Heart right ventricle (tissue), 16 donors: ENCODE measurements around the gene DDA1. TPM values are rescaled to one million over a fixed set of nuclear protein-coding genes. Genes with fewer than 3 reads are reported as not detected.

Experiments used
- ATAC-seq, 8 donors: fragments of 200-7000 bp; cut with Tn5 transposase; one replicate each; pipeline ENCODE4 v1.9.1; 2020; ENCODE audit warnings: mild to moderate bottlenecking in 8 of 8, moderate library complexity in 8 of 8, moderate number of reproducible peaks in 1 of 8
- DNase-seq, 2 donors: peaks; one replicate each; pipeline ENCODE4 v3.0.0-alpha.2; 2020
- H3K27ac ChIP-seq, 10 donors: fragments of 200-600 bp; sonication (generic) in 2 of 10; one replicate each; pipeline versions ENCODE4 v1.5.0 to v1.8.0; 2020 to 2022; ENCODE audit warnings: mild to moderate bottlenecking in 3 of 10
- H3K27me3 ChIP-seq, 7 donors: fragments of 200-600 bp; one replicate each; pipeline ENCODE4 v1.8.0; 2021 to 2022; ENCODE audit warnings: mild to moderate bottlenecking in 2 of 7
- H3K36me3 ChIP-seq, 9 donors: fragments of 200-600 bp; sonication (generic) in 1 of 9; one replicate each; pipeline versions ENCODE4 v1.5.0 to v1.8.0; 2020 to 2022; ENCODE audit warnings: mild to moderate bottlenecking in 2 of 9
- H3K4me1 ChIP-seq, 9 donors: fragments of 200-600 bp; sonication (generic) in 1 of 9; one replicate each; pipeline versions ENCODE4 v1.5.0 to v1.8.0; 2020 to 2022; ENCODE audit warnings: mild to moderate bottlenecking in 4 of 9
- H3K4me3 ChIP-seq, 10 donors: fragments of 200-600 bp; sonication (generic) in 2 of 10; one replicate each; pipeline versions ENCODE4 v1.5.0 to v1.8.0; 2020 to 2022; ENCODE audit warnings: mild to moderate bottlenecking in 7 of 10, moderate library complexity in 2 of 10
- H3K9me3 ChIP-seq, 11 donors: fragments of 200-600 bp in 10 of 11; sonication (generic) in 2 of 11; one replicate each; pipeline versions ENCODE4 v1.5.0 to v1.8.0; 2013 to 2022; ENCODE audit warnings: mild to moderate bottlenecking in 2 of 11, control low read depth in 1 of 11, moderate library complexity in 1 of 11
- CTCF ChIP-seq, 9 donors: fragments of 200-600 bp; sonication (generic) in 2 of 9; IDR thresholded peaks; one replicate each; pipeline versions ENCODE4 v1.5.0 to v1.8.0; 2021 to 2022; ENCODE audit warnings: antibody characterized with exemption in 9 of 9, mild to moderate bottlenecking in 5 of 9, moderate library complexity in 1 of 9
- WGBS, 2 donors: extraction: QIAGEN DNeasy Blood & Tissue Kit; methylation state at CpG; one replicate each; pipeline ENCODE4 v1.1.7; 2013; ENCODE audit warnings: inconsistent platforms in 1 of 2; 5-methylcytosine and 5-hydroxymethylcytosine counted together
- intact Hi-C, 10 donors: fragments of 100-400 bp; cut with DNase I; formaldehyde crosslinking; loops; one replicate each; pipeline versions ENCODE4 v1.11.1 to v1.14.2; 2022
- polyA plus RNA-seq, 2 donors: library from polyadenylated mRNA; stranded (reverse); fragments of 200-250 nt; gene quantifications; one replicate each; pipeline ENCODE4 v1.2.3, GENCODE V29; 2013
- total RNA-seq, 10 donors: library from RNA; stranded (reverse); fragmentation: NEBNext Ultra II Directional in 3 of 10; extraction: Animal tissue kit (Norgen Biotek cat#: 25700) in 3 of 10; gene quantifications; one replicate each; pipeline versions ENCODE4 v1.2.1 to v1.2.4, GENCODE V29; 2021 to 2023
- donor health status: Arrhythmogenic right ventricular cardiomyopathy.
- donor health status: ischemic (EF 13 %, LVEDD 7.1; RV severe dilation, severe dysfunction).
- donor health status: healthy with polysubstance abuse.
- donor health status: DM: no; HTN: yes; CAD: no.
- donor health status: DM: no; HTN: no; CAD: no.
- donor health status: ischemic (EF 25% LVEDD 6.9; RV normal size, moderate dysfunction).
- donor health status: ischemic (EF 25% LVEDD 5.7; RV mildly dilated, moderate dysfunction).
- donor health status: healthy.
- donor health status: DM: yes; HTN: yes; CAD: no.
- donor health status: Ischemic cardiomyopathy.
- donor health status: ischemic (EF 35%, LVEDD 5.7; RV mildly dilated, moderate dysfunction).
- donor health status: nonischemic (EF 11% LVEDD 7.7; RV severe dilation, severe dysfunction).
- donor health status: DM: yes; HTN: yes; CAD: no.
- donor health status: PGD.
- donor health status: ischemic (EF 29% LVEDD 5.4; RV normal size, mild dysfunction).
- donor health status: nonischemic (EF 23%, LVEDD 6.1; RV moderate dilation, normal function).

The DDA1 gene
- total and polyA plus RNA-seq, 12 donors, result 20.4 to 85.7 (median 34.7) TPM

GRCh38 chr19:17311455-17312188 lies 2.3 kb downstream of the DDA1 start:
- no peak for ATAC-seq
- no peak for TF ChIP-seq CTCF (IDR thresholded peaks at IDR 0.05)
- no peak overlapping the region for H3K4me3 ChIP-seq
- H3K4me1 ChIP-seq, result peaks cover 5 to 50% (median 31%) of the 10 kb centered on the region in 9 donors
- intact Hi-C loops, result no loop called here
- no peaks in the 10 kb centered on the region for H3K27me3 ChIP-seq
- no peak overlapping the region for H3K27ac ChIP-seq
- H3K36me3 ChIP-seq, result peaks cover 0 to 40% (median 17%) of the 10 kb centered on the region in 9 donors
- WGBS, 2 donors, result 72% methylated on average over 11 of the region's 11 CpGs
- DNase-seq, result no peak
- no peaks in the 10 kb centered on the region for H3K9me3 ChIP-seq

DNA sequence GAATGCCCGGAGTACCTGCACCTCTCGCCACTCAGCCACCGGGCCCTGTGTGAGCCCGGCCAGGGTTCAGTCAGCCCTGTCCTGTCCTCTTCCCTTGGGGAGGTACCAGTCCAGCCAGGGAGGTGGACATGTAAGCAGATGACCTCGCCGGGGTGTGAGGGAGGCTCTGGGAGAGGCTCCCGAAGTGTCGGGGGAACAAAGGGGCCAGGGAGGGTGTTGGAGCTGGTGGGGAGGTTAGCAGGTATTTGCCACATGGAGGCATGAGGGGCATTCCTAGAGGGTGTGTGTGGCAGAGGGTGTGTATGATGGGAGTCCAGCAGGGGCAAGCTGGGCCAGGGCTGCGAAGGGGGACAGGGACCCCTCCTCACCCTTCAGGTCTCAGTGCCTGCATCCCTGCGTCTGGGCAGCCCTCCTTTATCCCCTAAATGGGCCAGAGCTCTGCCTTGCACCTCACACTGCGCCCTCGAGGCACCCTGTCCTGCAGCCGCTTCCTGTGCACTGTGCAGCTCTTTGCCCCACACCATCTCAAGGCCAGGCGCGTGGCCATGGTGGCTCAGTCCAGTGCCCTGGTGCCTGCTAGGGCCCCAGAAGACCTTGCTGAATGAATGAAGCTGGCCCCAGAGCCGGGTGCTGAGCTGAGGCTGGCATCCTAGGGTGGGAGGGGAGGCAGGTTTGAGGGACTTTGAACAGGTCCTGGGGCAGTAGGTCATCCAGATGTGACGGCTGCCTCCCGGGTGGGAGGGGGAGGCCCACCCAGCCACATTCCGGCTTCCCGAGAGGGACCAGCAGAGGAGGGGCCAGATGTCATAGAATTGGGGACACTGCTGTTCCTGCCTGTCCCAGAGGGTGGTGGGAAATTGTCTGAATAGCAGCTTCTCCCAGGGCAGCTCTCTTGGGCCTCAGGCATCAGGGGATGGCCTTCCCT lies 3.1 kb downstream of the DDA1 start:
- ATAC-seq (no peak), DNase-seq (no peak)
- TF ChIP-seq CTCF (IDR thresholded peaks at IDR 0.05), result no peak
- Histone ChIP-seq H3K27ac (no peak overlapping the region), H3K4me1 (peaks cover 5 to 42% (median 28%) of the 10 kb centered on the region in 9 donors), H3K4me3 (no peak overlapping the region), H3K9me3 (no peaks in the 10 kb centered on the region), H3K27me3 (no peaks in the 10 kb centered on the region), H3K36me3 (peaks cover 0 to 46% (median 21%) of the 10 kb centered on the region in 9 donors)
- WGBS, 2 donors, result 85 to 86% methylated on average over 20 of the region's 20 CpGs
- intact Hi-C loops, result no loop called here

- intact Hi-C loops, result no loop called here
- 90 to 92% methylated on average over 19 of the region's 19 CpGs for WGBS, 2 donors
- TF ChIP-seq CTCF (IDR thresholded peaks at IDR 0.05), result no peak
- H3K4me1 ChIP-seq, result peaks cover 5 to 29% (median 25%) of the 10 kb centered on the region in 9 donors
- no peaks in the 10 kb centered on the region for H3K9me3 ChIP-seq
- ATAC-seq (no peak), DNase-seq (no peak)
- H3K27me3 ChIP-seq, result no peaks in the 10 kb centered on the region
- no peak overlapping the region for H3K4me3 ChIP-seq
- no peak overlapping the region for H3K27ac ChIP-seq
- peaks cover 0 to 61% (median 21%) of the 10 kb centered on the region in 9 donors for H3K36me3 ChIP-seq
Observed at GRCh38 chr19:17314007-17314593, 4.7 kb downstream of the DDA1 start.

DNA sequence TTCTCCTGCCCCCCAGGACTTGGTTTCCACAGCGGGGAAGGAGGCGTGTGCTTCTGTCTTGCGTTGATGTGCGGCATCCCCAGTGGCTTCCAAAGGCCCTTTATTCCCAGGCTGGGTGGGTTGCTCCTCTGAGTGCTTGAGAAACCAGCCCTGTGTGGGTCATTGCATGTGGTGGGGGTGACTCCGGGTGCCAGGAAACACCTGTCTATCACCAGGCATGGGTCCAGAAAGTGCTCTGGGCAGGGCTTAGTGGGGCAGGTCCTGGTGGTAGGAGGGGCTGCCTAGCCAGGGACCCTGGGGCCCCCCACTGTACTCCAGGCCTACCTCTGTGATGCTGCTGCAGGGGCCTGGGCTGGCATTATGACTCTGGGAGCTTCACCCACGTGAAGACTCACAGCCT lies 9.6 kb downstream of the DDA1 start:
- DNase-seq, result no peak
- H3K36me3 ChIP-seq, result peaks cover 0 to 88% (median 32%) of the 10 kb centered on the region in 9 donors
- TF ChIP-seq CTCF (IDR thresholded peaks at IDR 0.05), result no peak
- intact Hi-C loops, result no loop called here
- no peaks in the 10 kb centered on the region for H3K27me3 ChIP-seq
- ATAC-seq, result no peak
- H3K9me3 ChIP-seq, result no peaks in the 10 kb centered on the region
- H3K4me3 ChIP-seq, result no peak overlapping the region
- H3K4me1 ChIP-seq, result peaks cover 0 to 2% (median 0%) of the 10 kb centered on the region in 9 donors
- H3K27ac ChIP-seq, result no peak overlapping the region
- 79 to 83% methylated on average over 6 of the region's 6 CpGs for WGBS, 2 donors
